HCT116 (cell line): ENCODE data around the gene STARD7. TPM values are rescaled to one million over a fixed set of nuclear protein-coding genes. Genes with fewer than 3 reads are reported as not detected.

ENCODE experiments used
- ATAC-seq: fragments of 200-7000 bp; cut with Tn5 transposase; 2 replicates; pipeline ENCODE4 v1.9.1; 2020; ENCODE audit warnings: mild to moderate bottlenecking, moderate library complexity
- BruUV-seq: library from RNA; stranded (reverse); fragments of 400-500 nt; replicated peaks from 2 replicates; lab custom pipeline; 2021; lab: Mats Ljungman, UMichigan
- CTCF ChIA-PET: fragments of 300-600 bp; sonication (Branson Sonifier 250); formaldehyde crosslinking; loops from one replicate; lab custom pipeline; 2021; ENCODE audit warnings: antibody characterized with exemption; lab: Charles Lee
- POLR2A ChIA-PET: fragments of 300-600, 350-600 bp; sonication (Branson Sonifier 250); formaldehyde crosslinking; loops from one replicate; lab custom pipeline; 2021; ENCODE audit warnings: antibody characterized with exemption; lab: Charles Lee
- RAD21 ChIA-PET, 2 experiments: fragments of 300-600 bp; sonication (Branson Sonifier 250); formaldehyde crosslinking; loops; one replicate each; lab custom pipeline; 2023; ENCODE audit warnings: low total read pairs in 2 of 2; ENCODE audit not compliant: uncharacterized antibody in 2 of 2, unreplicated experiment in 2 of 2, low non-redundant PET in 1 of 2; lab: Charles Lee
- DNase-seq: peaks from one replicate; pipeline ENCODE4 v3.0.0-alpha.2; 2010; ENCODE audit warnings: low read depth, low spot score
- H2AFZ ChIP-seq: fragments of 200-600 bp; shearing (Covaris generic), sonication (generic); 2 replicates; pipeline ENCODE4 v1.6.1; 2017; ENCODE audit warnings: low read depth, mixed run types, mixed read lengths, antibody characterized with exemption, low read length; ENCODE audit not compliant: poor library complexity, severe bottlenecking
- H3K27ac ChIP-seq: 2 replicates; pipeline ENCODE4 v1.5.1; 2012; ENCODE audit warnings: low read depth, low read length
- H3K27me3 ChIP-seq: fragments of 200-600 bp; sonication (generic); 2 replicates; pipeline ENCODE4 v1.6.1; 2016; ENCODE audit warnings: mixed run types, low read length, mixed read lengths; ENCODE audit not compliant: insufficient read depth
- H3K36me3 ChIP-seq, 2 experiments: fragments of 200-500 bp in 1 of 2; fragments of 200-600 bp in 1 of 2; sonication (Bioruptor generic) in 1 of 2; sonication (generic) in 1 of 2; 2 replicates each; pipeline versions ENCODE4 v1.5.1 to v1.6.1; 2014 to 2016; ENCODE audit warnings: low read length in 2 of 2, inconsistent platforms in 1 of 2, mixed read lengths in 1 of 2, mixed run types in 1 of 2; ENCODE audit not compliant: insufficient read depth in 2 of 2, control insufficient read depth in 1 of 2
- H3K4me1 ChIP-seq, 2 experiments: fragments of 200-600 bp in 1 of 2; sonication (generic) in 1 of 2; 2 replicates each; pipeline versions ENCODE4 v1.5.1 to v1.6.1; 2012 to 2017; ENCODE audit warnings: low read length in 2 of 2, inconsistent platforms in 1 of 2, mild to moderate bottlenecking in 1 of 2, mixed read lengths in 1 of 2, mixed run types in 1 of 2, moderate library complexity in 1 of 2; ENCODE audit not compliant: insufficient read depth in 2 of 2, control insufficient read depth in 1 of 2
- H3K4me2 ChIP-seq: fragments of 200-600 bp; sonication (generic); 2 replicates; pipeline ENCODE4 v1.6.1; 2017; ENCODE audit warnings: mixed run types, low read length, mixed read lengths
- H3K4me3 ChIP-seq, 2 experiments: fragments of 200-600 bp in 1 of 2; sonication (generic) in 1 of 2; replicated peaks in 1 of 2; 2 replicates each; pipeline ENCODE4 v1.5.1; 2011 to 2016; ENCODE audit warnings: low read length in 2 of 2, control low read depth in 1 of 2, low read depth in 1 of 2, mild to moderate bottlenecking in 1 of 2, mixed read lengths in 1 of 2, mixed run types in 1 of 2
- H3K79me2 ChIP-seq: fragments of 200-600 bp; sonication (generic); 2 replicates; pipeline ENCODE4 v1.6.1; 2017; ENCODE audit warnings: mild to moderate bottlenecking, mixed run types, low read length, moderate library complexity, mixed read lengths; ENCODE audit not compliant: insufficient read depth
- H3K9ac ChIP-seq: fragments of 200-600 bp; sonication (generic); 2 replicates; pipeline ENCODE4 v1.6.1; 2016; ENCODE audit warnings: low read length, mixed read lengths
- H3K9me2 ChIP-seq: fragments of 200-600 bp; sonication (generic), shearing (Covaris generic); 2 replicates; pipeline ENCODE4 v1.6.1; 2017; ENCODE audit warnings: mixed run types, mild to moderate bottlenecking, moderate library complexity; ENCODE audit not compliant: insufficient read depth
- H3K9me3 ChIP-seq, 2 experiments: fragments of 200-500 bp in 1 of 2; fragments of 200-600 bp in 1 of 2; sonication (Bioruptor generic) in 1 of 2; sonication (generic) in 1 of 2; 2 replicates each; pipeline ENCODE4 v1.6.1; 2014 to 2017; ENCODE audit warnings: low read length in 2 of 2, mixed read lengths in 2 of 2, inconsistent platforms in 1 of 2, low read depth in 1 of 2, mild to moderate bottlenecking in 1 of 2, mixed run types in 1 of 2, moderate library complexity in 1 of 2; ENCODE audit not compliant: control insufficient read depth in 1 of 2, insufficient read depth in 1 of 2
- H4K20me1 ChIP-seq: fragments of 200-600 bp; sonication (generic), shearing (Covaris generic); 2 replicates; pipeline ENCODE4 v1.6.1; 2017; ENCODE audit warnings: mixed run types, mild to moderate bottlenecking, moderate library complexity; ENCODE audit not compliant: insufficient read depth
- ATF3 ChIP-seq: IDR thresholded peaks from 2 replicates; pipeline ENCODE4 v1.6.1; 2012
- CBX3 ChIP-seq: IDR thresholded peaks from 2 replicates; pipeline ENCODE4 v1.6.1; 2012; ENCODE audit warnings: low read depth
- CTCF ChIP-seq, 3 experiments: fragments of 200-600 bp in 1 of 3; sonication (generic) in 1 of 3; IDR thresholded peaks in 2 of 3; conservative IDR thresholded peaks in 1 of 3; 2 replicates each; pipeline ENCODE4 v1.5.1; 2012 to 2017; ENCODE audit warnings: low read depth in 2 of 3, low read length in 2 of 3, antibody characterized with exemption in 1 of 3, borderline replicate concordance in 1 of 3, control low read depth in 1 of 3, mild to moderate bottlenecking in 1 of 3, mixed read lengths in 1 of 3, mixed run types in 1 of 3, moderate library complexity in 1 of 3; ENCODE audit not compliant: insufficient read depth in 1 of 3
- EGR1 ChIP-seq: IDR thresholded peaks from 2 replicates; pipeline ENCODE4 v1.6.1; 2012; ENCODE audit warnings: low read depth
- ELF1 ChIP-seq: IDR thresholded peaks from 2 replicates; pipeline ENCODE4 v1.6.1; 2012; ENCODE audit warnings: low read depth, borderline replicate concordance
- EZH2 ChIP-seq: fragments of 200-600 bp; sonication (generic); IDR thresholded peaks from 2 replicates; pipeline ENCODE4 v1.6.1; 2017; ENCODE audit warnings: antibody characterized with exemption, mixed run types
- EZH2phosphoT487 ChIP-seq: fragments of 200-600 bp; IDR thresholded peaks from 2 replicates; pipeline ENCODE4 v1.6.1; 2018; ENCODE audit warnings: antibody characterized with exemption, borderline replicate concordance
- POLR2A ChIP-seq: IDR thresholded peaks from 2 replicates; pipeline ENCODE4 v1.7.0; 2011; ENCODE audit warnings: borderline replicate concordance; ENCODE audit not compliant: insufficient read depth, insufficient read length; ENCODE audit errors: extremely low read depth
- POLR2AphosphoS5 ChIP-seq: IDR thresholded peaks from 2 replicates; pipeline ENCODE4 v1.6.1; 2011; ENCODE audit warnings: mild to moderate bottlenecking, low read depth, low read length, moderate library complexity
- RAD21 ChIP-seq: IDR thresholded peaks from 2 replicates; pipeline ENCODE4 v1.6.1; 2012; ENCODE audit warnings: low read depth, mild to moderate bottlenecking
- SIN3A ChIP-seq: IDR thresholded peaks from 2 replicates; pipeline ENCODE4 v1.6.1; 2012; ENCODE audit warnings: low read depth
- SRF ChIP-seq: IDR thresholded peaks from 2 replicates; pipeline ENCODE4 v1.6.1; 2012; ENCODE audit warnings: low read depth
- TCF7L2 ChIP-seq: IDR thresholded peaks from 2 replicates; pipeline ENCODE4 v1.7.0; 2011; ENCODE audit warnings: borderline replicate concordance, inconsistent platforms; ENCODE audit not compliant: insufficient read depth, insufficient read length; ENCODE audit errors: extremely low read depth
- ZNF274 ChIP-seq: fragments of 200-500 bp; sonication (Bioruptor generic); IDR thresholded peaks from 2 replicates; pipeline ENCODE4 v1.6.1; 2014; ENCODE audit warnings: mild to moderate bottlenecking, low read depth, low read length, inconsistent platforms
- intact Hi-C: fragments of 100-400 bp; cut with micrococcal nuclease; formaldehyde crosslinking; loops from 2 replicates; pipeline ENCODE4 v1.10.0; 2022
- total RNA-seq: library from RNA; stranded (reverse); gene quantifications from one replicate; pipeline ENCODE4 v1.2.1, GENCODE V29; 2021; ENCODE audit not compliant: unreplicated experiment
- TF ChIP-seq, protein P1 (sequence below): IDR thresholded peaks from 2 replicates; pipeline ENCODE4 v1.6.1; 2012
- TF ChIP-seq, protein P2 (sequence below): IDR thresholded peaks from 2 replicates; pipeline ENCODE4 v1.6.1; 2012; ENCODE audit warnings: low read depth

Gene STARD7
- total RNA-seq, 1 experiment from 2014 or later: 160 TPM

DNA sequence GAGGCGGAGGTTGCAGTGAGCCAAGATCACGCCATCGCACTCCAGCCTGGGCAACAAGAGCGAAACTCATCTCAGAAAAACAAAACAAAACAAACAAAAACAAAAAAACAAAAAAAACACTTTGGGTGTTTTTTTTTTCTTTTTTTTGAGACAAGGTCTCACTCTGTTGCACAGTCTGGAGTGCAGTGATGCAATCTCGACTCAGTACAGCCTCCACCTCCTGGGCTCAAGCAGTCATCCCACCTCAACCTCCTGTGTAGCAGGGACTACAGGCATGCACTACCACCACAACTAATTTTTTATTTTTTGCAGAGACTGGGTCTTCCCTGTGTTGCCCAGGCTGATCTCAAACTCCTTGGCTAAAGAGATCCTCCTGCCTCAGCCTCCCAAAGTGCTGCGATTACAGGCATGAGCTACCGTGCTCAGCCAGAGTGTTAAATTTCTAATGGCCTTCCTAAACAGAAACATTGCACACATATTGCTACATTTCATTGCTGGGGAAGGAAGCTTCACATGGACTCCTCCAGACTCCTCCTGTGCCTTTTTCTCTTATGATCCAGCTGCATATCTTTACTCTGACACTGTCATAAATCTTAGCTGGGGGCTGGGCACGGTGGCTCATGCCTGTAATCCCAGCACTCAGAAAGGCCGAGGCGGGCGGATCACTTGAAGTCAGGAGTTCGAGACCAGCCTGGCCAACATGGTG is 19.7 kb downstream of the STARD7 start:
- Histone ChIP-seq H3K9ac (no peak overlapping the region), H4K20me1 (no peaks in the 10 kb centered on the region; the same call in 1 of the 2 replicates), H3K9me3 (no peaks in the 10 kb centered on the region), H3K9me2 (no peaks in the 10 kb centered on the region), H2AFZ (no peak overlapping the region), H3K79me2 (peaks cover 41% of the 10 kb centered on the region), H3K4me3 (no peak overlapping the region), H3K27me3 (no peaks in the 10 kb centered on the region), H3K4me2 (no peak overlapping the region), H3K36me3 (peaks cover 52 to 67% of the 10 kb centered on the region in 2 experiments), H3K4me1 (no peaks in the 10 kb centered on the region), H3K27ac (no peak overlapping the region)
- ATAC-seq: no peak
- intact Hi-C loops: no loop called here
- DNase-seq: no peak
- BruUV-seq: no TSS peak
- CTCF ChIA-PET: no interaction called here
- POLR2A ChIA-PET: no interaction called here
- RAD21 ChIA-PET: no interaction called here
- TF ChIP-seq EZH2phosphoT487 (no peak), CTCF (IDR thresholded peaks at IDR 0.05 in 2 of 3, conservative IDR thresholded peaks at IDR 0.05 in 1 of 3; ENCODE audit: borderline replicate concordance in 1 of 3, insufficient read depth in 1 of 3, low read depth in 2 of 3, low read length in 2 of 3) (no peak), SRF (no peak), POLR2A (no peak), SIN3A (no peak), EGR1 (no peak), EZH2 (no peak), RAD21 (no peak), POLR2AphosphoS5 (no peak), TCF7L2 (no peak), ATF3 (no peak), ELF1 (no peak), CBX3 (no peak), ZNF274 (no peak)
- TF ChIP-seq, protein P1, sequence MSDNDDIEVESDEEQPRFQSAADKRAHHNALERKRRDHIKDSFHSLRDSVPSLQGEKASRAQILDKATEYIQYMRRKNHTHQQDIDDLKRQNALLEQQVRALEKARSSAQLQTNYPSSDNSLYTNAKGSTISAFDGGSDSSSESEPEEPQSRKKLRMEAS: no peak
- TF ChIP-seq, protein P2, sequence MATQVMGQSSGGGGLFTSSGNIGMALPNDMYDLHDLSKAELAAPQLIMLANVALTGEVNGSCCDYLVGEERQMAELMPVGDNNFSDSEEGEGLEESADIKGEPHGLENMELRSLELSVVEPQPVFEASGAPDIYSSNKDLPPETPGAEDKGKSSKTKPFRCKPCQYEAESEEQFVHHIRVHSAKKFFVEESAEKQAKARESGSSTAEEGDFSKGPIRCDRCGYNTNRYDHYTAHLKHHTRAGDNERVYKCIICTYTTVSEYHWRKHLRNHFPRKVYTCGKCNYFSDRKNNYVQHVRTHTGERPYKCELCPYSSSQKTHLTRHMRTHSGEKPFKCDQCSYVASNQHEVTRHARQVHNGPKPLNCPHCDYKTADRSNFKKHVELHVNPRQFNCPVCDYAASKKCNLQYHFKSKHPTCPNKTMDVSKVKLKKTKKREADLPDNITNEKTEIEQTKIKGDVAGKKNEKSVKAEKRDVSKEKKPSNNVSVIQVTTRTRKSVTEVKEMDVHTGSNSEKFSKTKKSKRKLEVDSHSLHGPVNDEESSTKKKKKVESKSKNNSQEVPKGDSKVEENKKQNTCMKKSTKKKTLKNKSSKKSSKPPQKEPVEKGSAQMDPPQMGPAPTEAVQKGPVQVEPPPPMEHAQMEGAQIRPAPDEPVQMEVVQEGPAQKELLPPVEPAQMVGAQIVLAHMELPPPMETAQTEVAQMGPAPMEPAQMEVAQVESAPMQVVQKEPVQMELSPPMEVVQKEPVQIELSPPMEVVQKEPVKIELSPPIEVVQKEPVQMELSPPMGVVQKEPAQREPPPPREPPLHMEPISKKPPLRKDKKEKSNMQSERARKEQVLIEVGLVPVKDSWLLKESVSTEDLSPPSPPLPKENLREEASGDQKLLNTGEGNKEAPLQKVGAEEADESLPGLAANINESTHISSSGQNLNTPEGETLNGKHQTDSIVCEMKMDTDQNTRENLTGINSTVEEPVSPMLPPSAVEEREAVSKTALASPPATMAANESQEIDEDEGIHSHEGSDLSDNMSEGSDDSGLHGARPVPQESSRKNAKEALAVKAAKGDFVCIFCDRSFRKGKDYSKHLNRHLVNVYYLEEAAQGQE: no peak
- TF ChIP-seq, all 23 proteins: peak for 0
